GM18870 (cell line): ENCODE results near the gene SNX17.
"Not testable (repeated sequence)": the region's sequence is repeated elsewhere in the genome, so short reads cannot be mapped to it uniquely, and the experiment has no call there.

Experiments
- ATAC-seq: cut with Tn5 transposase; IDR thresholded peaks from one replicate; pipeline ENCODE4 v1.9.1; 2021; ENCODE audit warnings: moderate library complexity; ENCODE audit not compliant: unreplicated experiment

Gene SNX17, protein sequence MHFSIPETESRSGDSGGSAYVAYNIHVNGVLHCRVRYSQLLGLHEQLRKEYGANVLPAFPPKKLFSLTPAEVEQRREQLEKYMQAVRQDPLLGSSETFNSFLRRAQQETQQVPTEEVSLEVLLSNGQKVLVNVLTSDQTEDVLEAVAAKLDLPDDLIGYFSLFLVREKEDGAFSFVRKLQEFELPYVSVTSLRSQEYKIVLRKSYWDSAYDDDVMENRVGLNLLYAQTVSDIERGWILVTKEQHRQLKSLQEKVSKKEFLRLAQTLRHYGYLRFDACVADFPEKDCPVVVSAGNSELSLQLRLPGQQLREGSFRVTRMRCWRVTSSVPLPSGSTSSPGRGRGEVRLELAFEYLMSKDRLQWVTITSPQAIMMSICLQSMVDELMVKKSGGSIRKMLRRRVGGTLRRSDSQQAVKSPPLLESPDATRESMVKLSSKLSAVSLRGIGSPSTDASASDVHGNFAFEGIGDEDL

DNA sequence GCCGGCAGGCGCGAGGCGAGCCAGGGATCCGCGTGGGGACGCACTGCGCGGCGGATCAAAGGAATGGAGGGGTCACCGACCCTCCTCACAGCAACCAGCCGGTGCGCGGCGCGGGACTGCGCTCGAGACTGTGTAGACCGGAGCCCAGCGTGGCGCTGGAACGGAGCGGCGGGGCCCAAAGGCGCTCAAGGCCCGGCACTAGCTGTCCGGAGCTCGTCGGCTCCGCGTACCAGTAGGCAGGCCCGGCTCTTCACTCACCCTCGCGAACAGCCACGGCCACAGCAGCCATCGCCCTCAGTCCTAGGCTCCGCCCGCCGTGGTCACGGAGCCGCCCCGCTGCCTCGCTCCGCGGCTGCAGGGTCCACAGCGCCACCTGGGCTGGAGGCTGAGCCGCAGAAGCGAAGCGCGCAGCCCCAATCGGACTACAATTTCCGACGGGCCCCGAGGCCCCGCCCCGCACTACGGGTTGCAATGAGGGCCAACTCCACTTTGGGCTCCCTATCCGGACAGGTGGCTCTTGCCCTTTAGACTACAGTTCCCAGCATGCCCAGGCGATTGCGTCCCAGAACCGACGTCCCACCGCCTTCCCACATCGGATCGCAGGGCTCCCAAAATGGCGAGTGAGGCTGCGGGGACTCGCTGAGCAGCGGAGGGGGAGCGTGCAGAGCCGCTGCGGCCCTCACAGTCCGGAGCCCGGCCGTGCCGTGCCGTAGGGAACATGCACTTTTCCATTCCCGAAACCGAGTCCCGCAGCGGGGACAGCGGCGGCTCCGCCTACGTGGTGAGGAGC, at the start of gene SNX17, which contains the start of gene EIF2B4:
SNX17 (plus strand) TSS at position 591 of the 790 bp plus-strand sequence; CDS start at position 719, 128 bp downstream.
EIF2B4 (minus strand) TSS at position 313 of the 790 bp plus-strand sequence; CDS start at position 289, 24 bp downstream.
- peak; percentile 89 for ATAC-seq

DNA sequence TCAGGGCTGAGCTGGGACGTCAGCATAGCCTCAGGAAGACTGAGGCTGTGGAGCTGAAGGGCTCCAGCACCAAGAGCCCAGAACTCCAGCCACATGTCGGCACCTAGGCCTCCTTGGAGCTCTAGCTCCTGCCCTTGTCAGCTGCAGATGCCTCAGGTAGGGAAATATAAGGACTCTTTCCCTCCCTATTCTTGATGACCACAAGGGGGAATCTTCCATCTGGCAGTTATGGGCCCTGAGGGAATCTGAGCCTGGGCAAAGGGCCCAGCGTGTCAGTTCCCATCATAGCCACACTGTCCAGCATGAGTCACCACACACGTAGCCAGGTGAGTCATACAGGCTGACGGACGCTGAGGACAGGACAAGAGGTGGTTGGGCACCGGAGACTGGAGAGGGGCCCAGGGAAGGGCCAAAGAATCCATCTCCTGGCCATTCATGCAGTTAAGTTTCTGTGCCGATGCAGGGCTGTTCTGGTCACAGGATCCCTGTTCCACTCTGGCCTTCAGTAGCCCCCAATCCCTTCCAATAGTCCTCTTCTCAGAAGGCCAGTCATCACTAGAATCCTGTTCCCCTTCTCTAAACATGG, 49.4 kb upstream of the SNX17 start:
- ATAC-seq = no peak

DNA sequence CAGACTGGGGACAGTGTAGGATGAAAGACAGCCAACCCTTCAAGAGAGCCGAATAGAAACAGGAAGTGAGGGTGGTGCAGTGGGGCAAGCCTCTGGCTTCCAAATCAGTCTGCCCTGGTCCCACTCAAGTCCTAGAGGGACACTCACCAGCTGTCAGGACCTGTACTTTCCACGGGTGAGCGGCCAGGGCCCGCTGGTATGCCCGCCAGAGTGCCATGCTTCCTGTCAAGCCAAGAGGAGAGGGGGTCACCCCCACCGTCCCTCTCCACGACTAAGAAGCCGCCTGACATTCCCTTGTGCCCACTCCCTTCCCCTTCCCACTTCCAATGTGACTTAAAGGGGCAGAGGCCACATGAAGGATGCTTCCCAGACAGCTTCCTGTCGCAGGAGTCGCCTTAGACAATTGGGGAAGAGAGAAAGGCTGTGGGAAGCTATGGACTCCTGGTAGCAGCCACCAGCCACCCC, 48.1 kb upstream of the SNX17 start:
- ATAC-seq = no peak

DNA sequence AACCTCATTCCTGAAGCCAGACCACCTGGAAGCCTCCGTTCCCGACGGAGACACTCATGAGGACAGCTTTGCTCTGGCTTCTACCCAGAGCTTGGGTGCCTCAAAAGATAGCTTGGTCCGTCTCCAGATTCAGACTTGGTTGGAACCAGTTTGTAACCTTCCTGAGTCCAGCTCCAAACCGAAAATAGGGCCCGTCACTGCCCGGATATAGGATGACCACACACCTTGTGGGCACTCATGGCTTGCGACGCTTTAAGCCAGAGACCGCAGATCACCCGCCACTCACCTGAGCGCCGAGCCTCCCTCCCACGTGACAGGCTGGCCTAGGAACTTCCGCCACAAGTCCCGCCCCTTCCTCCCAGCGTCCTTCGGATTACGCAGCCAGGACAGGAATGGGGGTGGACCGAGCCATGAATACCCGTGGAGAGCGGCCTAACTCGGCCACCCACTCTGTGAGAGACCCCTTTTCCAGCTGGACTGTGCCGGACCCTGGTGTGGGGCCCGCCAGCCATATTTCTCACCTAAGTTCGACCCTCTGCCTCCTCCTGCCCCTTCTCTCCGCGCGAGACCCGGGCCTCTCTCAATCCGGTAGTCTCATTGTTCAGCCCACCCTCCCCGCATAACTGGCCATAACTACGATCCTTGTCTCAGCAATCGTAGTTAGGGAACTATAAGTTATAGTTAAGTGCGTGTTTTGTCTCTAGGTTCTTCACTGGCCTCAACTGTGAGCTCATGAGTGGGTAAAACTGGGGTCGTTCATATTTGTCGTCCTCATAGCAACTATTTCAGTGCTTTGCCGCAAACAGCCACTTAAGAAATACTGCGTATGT, 47.4 kb upstream of the SNX17 start, which contains the start of gene MPV17:
MPV17 (minus strand) TSS at position 332 of the 830 bp plus-strand sequence. CDS start 580 bp downstream, outside the sequence.
- peak; percentile 78 for ATAC-seq

DNA sequence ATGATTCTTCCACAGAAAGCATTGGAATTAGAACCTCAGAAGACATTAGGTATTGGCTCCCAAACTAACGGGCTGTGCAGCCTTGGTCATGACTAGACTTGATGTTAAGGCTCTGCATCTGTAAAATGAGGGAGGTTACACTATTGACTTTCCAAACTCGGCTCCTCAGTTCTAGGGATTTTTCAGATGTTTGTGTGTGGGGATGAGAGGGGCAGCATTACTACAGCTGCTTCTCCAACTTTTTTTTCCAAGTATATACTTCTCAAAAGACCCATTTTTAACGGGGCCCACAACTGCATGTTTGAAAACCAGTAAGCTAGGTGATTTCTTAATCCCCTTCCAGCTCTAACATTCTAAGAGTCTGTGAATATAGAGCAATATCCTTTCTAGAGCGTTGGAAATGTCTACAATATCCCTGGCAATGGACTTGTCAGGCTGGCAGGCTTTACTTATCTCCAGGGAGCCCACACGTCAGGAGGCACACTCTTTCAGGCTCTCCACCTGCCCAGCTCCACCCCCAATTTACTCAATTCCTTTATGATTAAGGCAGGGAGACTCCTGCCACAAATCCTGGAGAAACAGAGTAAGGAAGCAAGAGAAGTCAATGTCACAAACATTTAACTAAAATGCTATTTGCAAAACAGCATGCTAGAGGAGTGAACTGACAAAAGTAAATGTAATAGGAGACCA, 46.7 kb upstream of the SNX17 start:
- ATAC-seq = no peak

DNA sequence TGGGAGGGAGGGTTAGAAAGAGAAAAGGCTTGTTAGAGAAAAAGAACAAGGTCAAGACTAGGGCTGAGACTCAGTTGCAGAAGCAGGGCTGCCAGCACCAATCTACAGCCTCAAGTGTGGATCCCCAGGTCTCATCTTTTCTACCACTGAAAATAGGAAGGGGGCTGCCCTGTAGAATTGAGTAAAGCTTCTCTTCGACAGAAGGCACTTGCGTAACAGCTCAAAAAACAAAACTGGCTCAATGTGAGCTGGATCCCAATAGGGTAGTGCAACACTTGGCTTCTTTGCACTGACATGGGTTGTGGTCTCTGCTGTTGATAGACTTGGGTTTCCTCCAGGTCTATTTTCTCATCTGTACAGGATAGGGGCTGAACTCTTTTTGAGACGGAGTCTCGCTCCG, 45.7 kb upstream of the SNX17 start:
- ATAC-seq = no peak

DNA sequence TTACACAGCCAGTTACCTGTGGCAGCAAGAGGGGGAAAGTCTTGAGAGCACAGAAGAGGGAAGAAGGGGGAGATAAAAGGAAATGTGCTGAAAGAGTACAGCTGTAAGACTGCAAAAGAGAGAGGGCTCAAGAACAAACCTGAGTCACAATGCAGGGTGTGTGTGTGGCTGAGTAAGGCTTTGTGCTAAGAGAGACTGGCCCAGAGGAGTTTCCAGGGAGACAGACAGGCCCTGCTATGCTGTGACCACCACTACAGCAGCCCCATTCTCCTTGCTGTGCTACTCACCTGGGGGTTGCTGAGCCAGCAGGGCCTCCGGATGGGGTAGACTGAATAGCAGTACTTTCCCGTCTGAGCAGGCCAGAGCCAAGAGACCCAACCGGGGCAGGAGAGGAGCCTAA, 35.1 kb upstream of the SNX17 start:
- ATAC-seq = no peak

DNA sequence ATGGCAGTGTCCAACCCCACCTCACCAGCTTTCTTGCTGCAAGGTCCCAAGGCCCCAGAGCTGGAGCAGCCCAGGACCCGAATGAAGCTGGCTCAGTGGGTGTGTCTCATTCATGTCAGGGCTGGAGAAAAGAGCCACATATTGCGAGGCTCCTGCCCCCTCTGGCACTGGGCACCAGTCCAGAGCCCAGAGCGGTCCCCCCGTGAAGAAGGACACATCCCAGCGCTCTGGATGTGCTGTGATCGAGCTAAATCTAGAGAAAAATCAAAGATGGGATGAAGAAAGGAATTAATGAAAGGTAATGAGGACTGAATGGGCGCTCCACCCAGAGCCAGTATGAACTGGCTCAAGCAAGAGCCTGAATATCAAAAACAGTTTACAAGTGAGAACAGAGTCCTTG, 34.2 kb upstream of the SNX17 start:
- no peak for ATAC-seq

DNA sequence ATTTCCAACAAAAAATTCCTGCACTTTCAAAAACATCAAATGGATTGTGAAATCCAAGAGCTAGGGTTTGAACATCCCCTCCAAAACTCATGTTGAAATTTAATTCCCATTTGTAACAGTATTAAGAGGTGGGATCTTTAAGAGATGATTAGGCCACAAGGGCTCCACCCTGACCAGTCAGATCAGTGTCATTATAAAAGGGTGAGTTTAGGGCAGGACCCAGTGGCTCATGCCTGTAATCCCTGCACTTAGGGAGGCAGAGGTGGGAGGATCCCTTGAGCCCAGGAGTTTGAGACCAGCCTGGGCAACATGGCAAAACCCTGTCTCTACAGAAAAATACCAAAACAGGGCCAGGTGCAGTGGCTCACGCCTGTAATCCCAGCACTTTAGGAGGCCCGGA, 22.8 kb upstream of the SNX17 start:
- no peak for ATAC-seq

DNA sequence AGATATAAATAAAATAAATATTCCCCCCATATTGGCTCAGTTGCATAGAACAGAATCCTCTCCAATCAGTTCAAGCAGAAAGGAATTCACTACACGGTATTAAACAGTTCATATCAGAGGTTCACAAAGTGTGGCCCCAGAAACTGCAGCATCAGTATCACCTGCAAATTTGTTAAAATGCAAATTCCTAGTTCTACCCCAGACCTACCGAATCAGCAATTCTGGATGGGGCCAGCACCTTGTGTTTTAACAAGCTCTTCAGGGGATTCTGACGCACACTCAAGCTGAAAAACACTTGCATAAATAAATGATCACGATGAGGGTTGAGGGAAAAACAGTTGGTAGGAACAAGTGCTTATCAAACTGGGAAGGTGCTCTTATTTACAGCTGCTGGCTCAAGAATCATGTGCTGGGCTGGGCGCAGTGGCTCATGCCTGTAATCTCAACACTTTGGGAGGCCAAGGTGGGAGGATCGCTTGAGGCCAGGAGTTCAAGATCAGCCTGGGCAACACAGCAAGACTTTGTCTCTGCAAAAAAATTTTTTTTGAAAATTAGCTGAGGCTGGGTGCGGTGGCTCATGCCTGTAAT, 20.2 kb upstream of the SNX17 start:
- no peak for ATAC-seq

DNA sequence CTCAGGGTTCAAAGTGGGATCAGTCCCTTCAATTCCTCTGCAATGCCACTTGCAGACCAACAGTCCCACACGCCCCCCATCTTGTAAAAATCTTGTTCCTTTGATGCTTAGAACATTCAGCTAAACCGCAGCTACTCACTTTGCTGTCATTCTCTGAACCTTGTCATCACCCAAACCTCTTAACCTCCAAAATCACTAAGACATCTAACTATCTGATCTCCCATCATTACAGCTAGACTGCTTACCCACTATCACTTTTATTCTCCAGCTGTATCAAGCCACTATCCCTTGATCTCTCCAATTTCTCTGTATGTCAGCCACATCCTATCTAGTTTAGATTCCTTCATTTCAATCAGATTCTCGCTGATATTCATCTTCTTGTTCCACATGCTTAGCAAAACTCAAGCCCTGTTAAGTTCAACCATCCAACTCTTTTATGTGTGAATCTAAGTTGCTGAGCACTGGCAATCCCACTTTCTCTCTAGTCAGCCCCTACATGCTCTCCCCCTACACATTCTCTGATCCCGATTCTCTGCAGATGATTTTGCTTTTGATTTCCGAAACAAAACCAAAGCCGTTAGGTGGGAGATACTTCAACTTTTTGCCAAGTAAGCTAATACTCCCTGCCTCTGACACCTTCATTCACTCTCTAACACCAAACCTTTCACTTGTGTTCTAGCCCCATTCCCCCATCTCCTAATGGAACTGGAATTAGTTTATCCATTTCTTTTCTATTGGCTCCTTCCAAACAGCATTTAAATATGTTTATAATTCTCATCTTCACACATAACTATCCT, 18.4 kb upstream of the SNX17 start:
- no peak for ATAC-seq

DNA sequence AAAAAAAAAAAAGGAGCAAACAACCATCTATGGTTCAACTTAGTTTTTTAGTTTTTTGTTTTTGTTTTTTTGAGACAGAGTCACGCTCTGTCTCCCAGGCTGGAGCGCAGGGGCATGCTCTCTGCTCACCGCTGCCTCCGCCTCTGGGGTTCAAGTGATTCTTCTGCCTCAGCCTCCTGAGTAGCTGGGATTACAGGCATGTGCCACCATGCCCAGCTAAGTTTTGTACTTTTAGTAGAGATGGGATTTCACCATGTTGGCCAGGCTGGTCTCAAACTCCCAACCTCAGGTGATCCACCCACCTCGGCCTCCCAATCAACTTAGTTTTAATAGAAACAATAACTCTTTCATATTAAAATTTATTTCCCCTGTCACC, 17.0 kb upstream of the SNX17 start:
- not testable (repeated sequence) for ATAC-seq

DNA sequence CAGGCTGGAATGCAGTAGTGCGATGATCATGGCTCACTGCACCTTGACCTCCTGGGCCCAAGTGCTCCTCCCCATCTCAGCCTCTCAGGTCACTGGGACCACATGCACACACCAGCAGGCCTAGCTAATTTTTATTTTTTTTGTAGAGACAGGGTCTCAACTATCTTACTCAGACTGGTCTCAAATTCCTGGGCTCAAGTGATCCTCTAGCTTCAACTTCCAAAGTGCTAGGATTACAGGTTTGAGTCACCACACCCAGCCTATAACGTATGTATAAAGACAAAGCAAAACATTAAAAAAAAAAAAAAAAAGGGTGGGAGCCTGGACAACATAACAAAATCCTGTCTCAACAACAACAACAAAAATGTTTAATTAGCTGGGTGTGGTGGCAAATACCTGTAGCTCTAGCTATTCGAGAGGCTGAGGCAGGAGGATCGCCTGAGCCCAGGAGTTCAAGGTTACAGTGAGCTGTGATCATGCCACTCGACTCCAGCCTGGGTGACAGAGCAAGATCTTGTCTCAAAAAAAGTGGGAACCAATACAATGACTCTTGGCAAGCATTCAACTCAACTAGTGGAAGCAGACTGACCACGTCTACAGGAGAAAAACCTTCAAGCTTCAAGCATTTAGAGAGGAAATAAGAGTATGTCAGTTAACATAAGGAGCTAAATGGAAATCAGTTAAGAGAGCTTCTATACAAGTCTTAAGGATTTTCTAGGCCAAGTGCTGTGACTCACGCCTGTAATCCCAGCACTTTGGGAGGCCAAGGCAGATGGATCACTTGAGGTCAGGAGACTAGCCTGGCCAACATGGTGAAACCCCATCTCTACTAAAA, 16.4 kb upstream of the SNX17 start:
- ATAC-seq = no peak

DNA sequence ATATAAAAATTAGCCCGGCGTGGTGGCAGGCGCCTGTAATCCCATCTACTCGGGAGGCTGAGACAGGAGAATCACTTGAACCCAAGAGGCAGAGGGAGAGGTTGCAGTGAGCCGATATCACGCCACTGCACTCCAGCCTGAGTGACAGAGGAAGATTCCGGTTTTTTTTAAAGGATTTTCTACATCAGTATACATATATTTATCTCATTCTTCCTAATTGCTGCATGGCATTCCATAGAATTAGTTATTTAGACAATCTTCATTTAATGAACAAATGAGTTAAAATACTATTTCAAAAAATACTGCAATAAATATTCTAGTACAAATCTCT, 15.9 kb upstream of the SNX17 start:
- no peak for ATAC-seq

DNA sequence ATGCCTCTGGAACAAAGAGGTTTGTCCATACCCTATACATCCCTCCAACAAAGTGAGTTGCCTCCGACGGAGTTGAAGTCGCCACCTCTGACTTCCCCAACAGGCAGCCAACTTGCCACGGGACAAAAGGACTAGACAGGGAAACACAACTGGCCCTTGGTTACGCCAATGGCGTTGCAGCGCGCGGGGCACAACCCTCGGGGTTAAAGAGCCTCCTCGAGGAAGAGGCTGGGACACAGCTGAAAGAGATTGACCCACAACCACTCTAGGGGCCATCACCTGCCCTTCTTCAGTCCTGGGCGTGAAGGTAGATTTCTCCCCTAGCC, 14.4 kb upstream of the SNX17 start:
- peak; percentile 26 for ATAC-seq

DNA sequence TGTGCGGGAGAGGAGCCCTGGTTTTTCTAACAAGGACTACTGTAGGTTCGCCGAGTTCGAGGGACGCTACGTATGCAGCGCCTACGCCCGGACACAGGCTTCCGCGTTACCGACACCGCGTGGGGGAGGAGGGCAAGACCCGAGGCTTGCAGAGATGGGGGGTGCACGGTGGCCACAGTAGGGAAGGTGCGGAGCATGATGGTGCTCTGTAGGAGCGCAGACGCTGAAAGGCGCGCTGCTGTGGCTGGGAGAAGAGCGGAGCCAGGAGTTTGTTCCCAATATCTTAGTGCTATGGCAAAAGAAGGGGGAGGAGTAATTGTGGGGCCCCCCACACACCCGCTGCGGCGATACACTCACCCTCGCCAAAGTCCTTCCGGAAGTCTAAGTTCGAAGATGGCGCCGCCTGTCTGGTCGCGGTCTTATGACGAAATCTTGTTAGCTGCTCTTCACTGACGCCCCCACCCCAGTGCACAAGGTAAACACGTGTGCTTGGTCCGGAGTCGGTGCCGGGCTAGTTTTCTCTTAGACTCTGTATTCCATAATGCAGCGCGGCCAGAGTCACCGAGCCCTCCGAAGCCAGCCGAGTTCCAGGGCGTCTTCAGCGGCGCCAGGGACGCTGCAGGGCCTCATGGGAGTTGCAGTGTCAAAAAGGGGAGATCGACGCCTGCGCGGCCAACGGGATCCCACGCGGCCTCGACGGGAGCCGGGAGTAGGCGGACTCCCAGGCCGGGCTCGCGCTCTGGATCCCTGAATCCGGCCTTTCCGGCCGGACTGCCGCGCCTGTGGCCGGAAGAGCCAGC, 13.8 kb upstream of the SNX17 start, which contains the start of gene GTF3C2:
GTF3C2 (minus strand) TSS at position 383 of the 800 bp plus-strand sequence. CDS start 13,210 bp downstream, outside the sequence.
- peak; percentile 80 for ATAC-seq
